ENCODE results near the gene FBLN1. TPM values are rescaled to one million over a fixed set of nuclear protein-coding genes. Genes with fewer than 3 reads are reported as not detected.

The FBLN1 gene
- total RNA-seq, 1 experiment from 2014 or later = 23.4 TPM

DNA sequence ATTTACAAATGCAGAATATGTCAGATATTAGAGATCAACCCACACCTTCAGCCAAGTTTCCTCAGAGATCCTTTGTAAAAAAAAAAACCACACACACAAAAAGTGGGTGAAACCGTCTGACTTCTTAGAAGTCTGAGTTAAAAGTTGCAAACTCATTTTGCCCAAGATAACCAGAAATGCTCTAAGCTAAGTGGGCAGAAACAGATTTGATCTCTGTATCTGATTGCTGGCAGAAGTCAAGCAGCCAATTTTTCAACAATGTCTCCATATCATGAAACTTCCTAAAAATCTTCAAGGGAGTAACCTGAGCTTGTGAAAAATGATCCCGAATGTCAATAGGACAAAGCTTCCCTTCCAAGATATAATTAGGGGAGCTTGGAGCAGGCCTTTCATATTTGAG lies 140.3 kb downstream of the FBLN1 start:
- RAD21 ChIA-PET (ENCODE audit: low non-redundant PET in 1 of 2, low total read pairs in 2 of 2, uncharacterized antibody in 2 of 2, unreplicated experiment in 2 of 2) = no interaction called here
- intact Hi-C loops (cut with micrococcal nuclease) = loop anchor here (10.0 kb wide), 1 partner anchor 222 kb away; no protein-coding TSS in a partner anchor
- Histone ChIP-seq H3K9me3 (ENCODE audit: control insufficient read depth in 1 of 2, insufficient read depth in 1 of 2, low read depth in 1 of 2, low read length in 2 of 2) (no peaks in the 10 kb centered on the region), H3K9ac (ENCODE audit: low read length) (no peak overlapping the region), H3K4me3 (replicated peaks in 1 of 2; ENCODE audit: low read depth in 1 of 2, low read length in 2 of 2) (no peak overlapping the region), H3K4me2 (ENCODE audit: low read length) (peak overlapping the region; percentile 8; the same call in 1 of the 2 replicates), H3K36me3 (ENCODE audit: control insufficient read depth in 1 of 2, insufficient read depth in 2 of 2, low read length in 2 of 2) (no peaks in the 10 kb centered on the region), H3K27me3 (ENCODE audit: insufficient read depth, low read length) (no peaks in the 10 kb centered on the region), H3K79me2 (ENCODE audit: insufficient read depth, low read length) (no peaks in the 10 kb centered on the region), H4K20me1 (ENCODE audit: insufficient read depth) (no peaks in the 10 kb centered on the region), H3K9me2 (ENCODE audit: insufficient read depth) (no peaks in the 10 kb centered on the region), H3K27ac (ENCODE audit: low read depth, low read length) (no peak overlapping the region), H3K4me1 (ENCODE audit: control insufficient read depth in 1 of 2, insufficient read depth in 2 of 2, low read length in 2 of 2) (peaks cover 18 to 46% of the 10 kb centered on the region in 2 experiments), H2AFZ (ENCODE audit: low read depth, low read length, poor library complexity, severe bottlenecking) (peak overlapping the region; percentile 89)
- POLR2A ChIA-PET = interaction anchor here (0.7 to 1.3 kb wide), 2 partner anchors 16 to 334 kb away, joined by 4 to 5 read pairs; partner anchors contain the start of gene WNT7B
- no peak for DNase-seq (ENCODE audit: low read depth, low spot score)
- no peak for ATAC-seq
- no peak for TF ChIP-seq POLR2A (IDR thresholded peaks at IDR 0.05; ENCODE audit: borderline replicate concordance, extremely low read depth, insufficient read depth, insufficient read length)
- TF ChIP-seq SP1 (IDR thresholded peaks at IDR 0.05; ENCODE audit: low read depth) = no peak
- TF ChIP-seq, protein P1, sequence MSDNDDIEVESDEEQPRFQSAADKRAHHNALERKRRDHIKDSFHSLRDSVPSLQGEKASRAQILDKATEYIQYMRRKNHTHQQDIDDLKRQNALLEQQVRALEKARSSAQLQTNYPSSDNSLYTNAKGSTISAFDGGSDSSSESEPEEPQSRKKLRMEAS (IDR thresholded peaks at IDR 0.05) = no peak
- no peak for TF ChIP-seq CBX3 (IDR thresholded peaks at IDR 0.05; ENCODE audit: low read depth)
- no peak for TF ChIP-seq CEBPB (IDR thresholded peaks at IDR 0.05; ENCODE audit: low read depth)
- no peak for TF ChIP-seq EGR1 (IDR thresholded peaks at IDR 0.05; ENCODE audit: low read depth)
- no peak for TF ChIP-seq POLR2AphosphoS5 (IDR thresholded peaks at IDR 0.05; ENCODE audit: low read depth, low read length)
- TF ChIP-seq ZFX (IDR thresholded peaks at IDR 0.05) = no peak
- TF ChIP-seq EZH2phosphoT487 (IDR thresholded peaks at IDR 0.05; ENCODE audit: borderline replicate concordance) = no peak
- TF ChIP-seq, protein P2, sequence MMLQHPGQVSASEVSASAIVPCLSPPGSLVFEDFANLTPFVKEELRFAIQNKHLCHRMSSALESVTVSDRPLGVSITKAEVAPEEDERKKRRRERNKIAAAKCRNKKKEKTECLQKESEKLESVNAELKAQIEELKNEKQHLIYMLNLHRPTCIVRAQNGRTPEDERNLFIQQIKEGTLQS (IDR thresholded peaks at IDR 0.05) = no peak
- CTCF ChIA-PET = interaction anchor here (0.6 to 1.6 kb wide), 2 partner anchors 65 to 173 kb away, joined by 4 to 8 read pairs; no protein-coding TSS in a partner anchor
- no TSS peak for BruUV-seq (replicated peaks)

DNA sequence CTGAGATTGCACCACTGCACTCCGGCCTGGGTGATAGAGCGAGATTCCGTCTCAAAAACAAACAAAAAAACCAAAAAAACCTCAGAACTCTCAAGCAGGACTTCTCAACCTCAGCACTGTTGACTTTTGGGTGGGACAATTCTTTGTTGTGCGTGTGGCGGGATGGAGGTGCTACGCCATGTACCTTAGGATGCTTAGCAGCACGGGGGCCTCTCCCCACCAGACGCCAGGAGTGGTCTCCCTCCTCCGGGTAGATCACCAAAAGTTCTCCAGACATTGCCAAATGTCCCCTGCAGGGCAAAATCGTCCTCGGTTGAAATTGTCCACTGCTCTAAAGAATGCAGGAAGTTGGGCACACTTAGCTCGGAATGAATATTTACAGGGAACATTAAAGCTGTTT lies 142.0 kb downstream of the FBLN1 start:
- Histone ChIP-seq H3K36me3 (ENCODE audit: control insufficient read depth in 1 of 2, insufficient read depth in 2 of 2, low read length in 2 of 2) (no peaks in the 10 kb centered on the region), H3K4me3 (replicated peaks in 1 of 2; ENCODE audit: low read depth in 1 of 2, low read length in 2 of 2) (no peak overlapping the region), H3K4me2 (ENCODE audit: low read length) (no peak overlapping the region), H3K9me2 (ENCODE audit: insufficient read depth) (no peaks in the 10 kb centered on the region), H3K9ac (ENCODE audit: low read length) (no peak overlapping the region), H3K9me3 (ENCODE audit: control insufficient read depth in 1 of 2, insufficient read depth in 1 of 2, low read depth in 1 of 2, low read length in 2 of 2) (no peaks in the 10 kb centered on the region), H2AFZ (ENCODE audit: low read depth, low read length, poor library complexity, severe bottlenecking) (peak overlapping the region; percentile 17), H4K20me1 (ENCODE audit: insufficient read depth) (no peaks in the 10 kb centered on the region), H3K4me1 (ENCODE audit: control insufficient read depth in 1 of 2, insufficient read depth in 2 of 2, low read length in 2 of 2) (peaks cover 2 to 29% of the 10 kb centered on the region in 2 experiments; a peak in 3 of 4 replicates), H3K79me2 (ENCODE audit: insufficient read depth, low read length) (no peaks in the 10 kb centered on the region), H3K27ac (ENCODE audit: low read depth, low read length) (no peak overlapping the region), H3K27me3 (ENCODE audit: insufficient read depth, low read length) (no peaks in the 10 kb centered on the region)
- intact Hi-C loops (cut with micrococcal nuclease) = loop anchor here (1.0 to 10.0 kb wide), 2 partner anchors 220 to 333 kb away; partner anchors contain the start of gene WNT7B
- CTCF ChIA-PET = interaction anchor here (0.7 to 1.5 kb wide), 4 partner anchors 36 to 325 kb away, joined by 3 to 5 read pairs (median 4); no protein-coding TSS in a partner anchor
- POLR2A ChIA-PET = no interaction called here
- DNase-seq (ENCODE audit: low read depth, low spot score) (no peak), ATAC-seq (no peak)
- RAD21 ChIA-PET (ENCODE audit: low non-redundant PET in 1 of 2, low total read pairs in 2 of 2, uncharacterized antibody in 2 of 2, unreplicated experiment in 2 of 2) = no interaction called here
- BruUV-seq (replicated peaks) = no TSS peak
- TF ChIP-seq EZH2 (IDR thresholded peaks at IDR 0.05) (no peak), ZNF274 (IDR thresholded peaks at IDR 0.05; ENCODE audit: low read depth, low read length) (no peak), YY1 (IDR thresholded peaks at IDR 0.05; ENCODE audit: extremely low read depth, insufficient replicate concordance, low read depth, low read length) (no peak), SRF (IDR thresholded peaks at IDR 0.05; ENCODE audit: low read depth) (no peak), SP1 (IDR thresholded peaks at IDR 0.05; ENCODE audit: low read depth) (no peak), JUND (IDR thresholded peaks at IDR 0.05) (no peak), EGR1 (IDR thresholded peaks at IDR 0.05; ENCODE audit: low read depth) (no peak), TCF7L2 (IDR thresholded peaks at IDR 0.05; ENCODE audit: borderline replicate concordance, extremely low read depth, insufficient read depth, insufficient read length) (no peak), POLR2A (IDR thresholded peaks at IDR 0.05; ENCODE audit: borderline replicate concordance, extremely low read depth, insufficient read depth, insufficient read length) (no peak), POLR2AphosphoS5 (IDR thresholded peaks at IDR 0.05; ENCODE audit: low read depth, low read length) (no peak), CEBPB (IDR thresholded peaks at IDR 0.05; ENCODE audit: low read depth) (no peak), CTCF (IDR thresholded peaks at IDR 0.05 in 2 of 3, conservative IDR thresholded peaks at IDR 0.05 in 1 of 3; ENCODE audit: borderline replicate concordance in 1 of 3, insufficient read depth in 1 of 3, low read depth in 2 of 3, low read length in 2 of 3) (no peak), SIN3A (IDR thresholded peaks at IDR 0.05; ENCODE audit: low read depth) (no peak), EZH2phosphoT487 (IDR thresholded peaks at IDR 0.05; ENCODE audit: borderline replicate concordance) (no peak), ELF1 (IDR thresholded peaks at IDR 0.05; ENCODE audit: borderline replicate concordance, low read depth) (no peak)
- TF ChIP-seq, protein P1 (IDR thresholded peaks at IDR 0.05) = no peak

All from HCT116 (cell line).